Activated CD8-positive, alpha-beta memory T cell treated with anti-CD3 and anti-CD28 coated beads, Interleukin-2, amount 50 U/mL, for 4 hours (primary cell): ENCODE data around the gene KMT5B.
"Not testable (repeated sequence)": the region's sequence is repeated elsewhere in the genome, so short reads cannot be mapped to it uniquely, and the experiment has no call there.

ENCODE experiments used
- DNase-seq: peaks from one replicate; pipeline ENCODE4 v3.0.0-alpha.2; 2020

KMT5B gene

GRCh38 chr11:68213135-68213515 is at the start of gene KMT5B:
Gene KMT5B (minus strand): TSS chr11:68213296. CDS start chr11:68190076, 23,220 bp downstream.
- DNase-seq = peak; percentile 60

- no peak for DNase-seq
These were observed 49.4 kb upstream of the KMT5B start for GRCh38 chr11:68262544-68262827.

DNA sequence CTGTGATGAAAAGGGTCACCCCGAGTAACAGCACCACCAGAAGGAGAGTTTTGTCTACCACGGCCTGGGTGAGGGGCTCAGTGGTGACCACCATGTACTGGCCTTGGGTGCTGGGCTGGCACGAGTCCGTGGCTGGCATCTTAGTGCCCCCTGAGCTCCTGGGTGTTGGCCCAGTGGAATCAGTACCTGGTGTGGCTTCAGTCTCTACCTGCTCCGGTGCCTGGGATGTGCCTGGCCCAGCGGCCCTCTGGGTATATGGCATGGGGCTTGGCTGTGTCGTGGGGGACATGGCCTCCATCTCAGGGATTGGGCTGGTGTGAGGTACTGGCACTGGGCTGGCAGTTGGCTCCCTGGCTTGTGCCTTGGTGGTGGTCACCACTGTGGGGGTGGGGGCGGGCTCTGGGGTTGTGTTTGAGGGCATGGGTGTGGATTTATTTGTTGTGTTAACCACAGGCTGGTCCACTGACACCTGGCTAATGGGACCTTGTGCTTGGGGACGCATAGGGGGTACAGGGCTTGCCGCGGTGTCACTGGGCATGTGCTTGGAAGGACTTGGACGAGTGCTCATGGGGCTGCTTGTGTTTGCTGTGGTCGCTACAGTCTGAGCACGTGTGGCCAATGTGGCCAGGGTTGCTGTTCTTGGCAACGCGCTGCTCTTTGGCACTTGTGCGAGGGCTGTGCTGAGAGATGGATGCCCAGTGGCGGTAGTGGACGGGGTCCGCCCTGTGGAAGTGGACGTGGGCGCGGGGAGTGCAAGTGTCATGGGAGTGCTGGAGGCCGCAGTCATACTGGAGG is 48.9 kb upstream of the KMT5B start:
- DNase-seq = no peak

- no peak for DNase-seq
These were observed 47.9 kb upstream of the KMT5B start for GRCh38 chr11:68261006-68261405.

DNA sequence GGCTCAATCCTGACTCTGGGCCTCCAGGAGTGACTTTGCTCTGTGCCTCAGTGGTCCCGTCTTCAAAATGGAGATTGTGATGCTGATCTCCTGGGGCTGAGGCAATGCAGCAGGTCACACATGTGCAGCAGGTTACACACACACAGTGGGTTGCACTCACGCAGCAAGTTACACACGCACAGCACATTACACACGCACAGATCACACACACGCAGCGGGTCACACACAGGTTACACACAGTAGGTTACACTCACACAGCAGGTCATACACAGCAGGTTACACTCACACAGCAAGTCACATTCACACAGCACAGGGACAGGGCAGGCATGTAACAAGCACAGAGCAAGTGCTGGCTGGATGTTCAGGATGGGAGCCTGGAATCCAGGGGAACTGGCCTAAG is 47.4 kb upstream of the KMT5B start:
- DNase-seq = no peak

DNA sequence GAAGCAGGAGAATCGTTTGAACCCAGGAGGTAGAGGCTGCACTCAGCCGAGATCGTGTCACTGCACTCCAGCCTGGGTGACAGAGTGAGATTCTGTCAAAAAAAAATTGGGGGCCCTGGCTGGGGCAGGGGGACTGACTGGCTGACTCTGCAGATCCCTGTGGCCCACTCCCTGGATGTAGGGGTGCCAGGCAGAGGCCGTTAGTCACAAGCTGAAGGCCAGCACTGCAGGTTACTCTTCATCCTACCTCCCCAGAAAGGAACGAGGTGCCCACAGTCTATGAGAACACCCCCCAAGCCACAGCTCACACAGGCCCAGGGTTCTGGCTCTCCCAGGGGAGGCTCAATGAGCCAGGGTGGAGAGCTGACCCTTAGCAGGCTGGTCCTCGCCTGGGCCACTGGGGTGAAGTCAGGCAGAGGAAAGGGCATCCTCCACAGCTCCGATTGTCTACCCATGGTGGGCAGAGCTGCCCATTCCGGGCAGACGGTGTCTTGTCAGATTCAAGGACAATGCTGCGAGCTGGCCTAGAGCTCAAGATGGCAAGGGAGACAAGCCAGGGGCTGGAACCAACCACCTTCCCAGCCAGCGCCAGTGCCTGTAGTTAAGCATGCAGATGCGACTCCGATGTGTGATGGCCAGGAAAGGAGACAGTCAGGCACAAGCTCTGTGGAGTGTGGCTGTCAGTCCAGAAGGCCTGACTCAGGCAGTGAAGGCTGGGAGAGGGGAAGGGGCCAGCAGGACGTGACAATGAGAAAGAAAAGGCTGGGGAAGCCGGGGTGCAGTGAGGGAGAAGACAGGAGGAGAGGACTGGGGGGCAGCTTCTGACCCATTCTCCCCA is 46.2 kb upstream of the KMT5B start:
- no peak for DNase-seq

DNA sequence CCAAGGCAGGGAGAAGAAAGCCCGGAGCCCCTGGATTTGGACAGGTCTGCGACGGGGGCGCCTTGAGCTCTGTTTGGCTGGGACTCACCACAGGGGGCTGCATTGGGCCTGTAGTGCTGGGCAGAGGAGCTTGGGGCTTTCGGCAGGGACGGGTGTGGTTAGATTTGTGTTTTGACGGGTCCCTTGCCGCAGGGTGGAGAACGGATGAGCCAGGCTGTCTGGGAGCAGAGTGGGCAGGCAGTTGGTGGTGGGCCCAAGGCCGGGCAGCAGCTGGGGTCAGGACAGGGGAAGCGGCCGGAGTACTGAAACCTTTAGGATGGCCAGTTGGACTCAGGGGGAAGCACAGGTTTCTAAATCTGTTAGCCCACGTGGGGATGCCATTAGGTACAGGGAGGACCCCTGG is 45.3 kb upstream of the KMT5B start:
- no peak for DNase-seq

DNA sequence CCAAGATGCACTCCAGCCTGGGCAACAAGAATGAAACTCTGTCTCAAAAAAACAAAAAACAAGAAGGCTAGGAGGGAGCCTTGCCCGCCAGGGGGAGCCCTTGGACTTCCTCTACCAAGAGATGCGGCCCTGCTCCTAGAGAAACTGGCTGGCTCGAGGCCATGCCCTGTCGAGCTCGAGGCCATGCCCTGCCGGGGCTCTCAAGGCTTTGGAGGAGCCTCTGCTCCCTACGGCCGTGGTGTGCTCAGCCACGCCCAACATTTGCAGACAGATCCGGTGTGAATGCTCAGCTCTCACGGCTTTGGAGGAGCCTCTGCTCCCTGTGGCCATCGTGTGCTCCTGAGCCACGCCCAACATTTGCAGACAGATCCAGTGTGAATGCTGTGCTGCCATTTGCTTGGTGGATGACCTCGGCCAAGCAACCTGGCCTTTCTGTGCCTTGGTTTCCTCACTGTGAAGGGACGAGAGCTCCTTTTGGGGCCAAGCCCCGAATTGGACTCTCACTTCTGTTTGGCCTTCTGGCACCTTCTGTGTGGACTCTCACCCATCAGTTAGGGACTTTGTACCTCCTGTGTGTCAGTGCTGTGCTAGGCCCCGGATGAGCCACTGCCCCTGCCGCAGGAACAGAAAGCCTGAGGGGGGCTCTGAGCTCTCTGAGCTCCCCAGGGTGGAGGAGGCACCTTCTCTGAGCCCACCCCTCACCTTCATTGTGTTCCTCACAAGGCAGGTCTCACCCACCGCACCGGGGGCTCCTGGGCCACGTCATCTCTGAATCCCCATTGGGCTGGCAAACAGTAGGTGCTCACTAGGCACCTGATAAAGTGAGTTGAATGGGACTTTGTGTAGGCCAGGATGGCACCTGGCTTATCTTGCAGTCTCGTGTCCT is 44.6 kb upstream of the KMT5B start:
- peak; percentile 96 for DNase-seq

- no peak for DNase-seq
These were observed 43.2 kb upstream of the KMT5B start for GRCh38 chr11:68256331-68256741.

- DNase-seq = no peak
These were observed 42.4 kb upstream of the KMT5B start for GRCh38 chr11:68255526-68255925.

DNA sequence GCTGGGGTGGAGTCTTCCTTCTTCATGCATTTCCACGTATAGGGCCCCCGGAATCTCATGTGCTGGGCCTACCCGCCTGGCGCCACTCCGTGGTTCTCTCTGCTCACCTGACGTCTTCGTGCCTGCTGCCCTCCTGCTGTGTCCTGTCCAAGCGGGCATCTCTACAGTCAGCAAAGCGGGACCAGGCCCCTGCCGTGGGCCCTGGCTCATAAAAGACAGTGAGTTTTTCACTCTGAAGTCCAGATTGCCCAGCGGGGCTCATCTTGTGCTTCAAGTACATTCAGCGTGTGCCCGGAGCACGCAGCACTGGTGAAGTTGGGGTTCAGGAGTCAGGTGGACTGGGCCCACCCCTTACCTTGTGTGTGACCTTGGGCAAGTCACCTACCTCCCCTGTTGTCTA is 41.3 kb upstream of the KMT5B start:
- DNase-seq = no peak

- DNase-seq = no peak
These were observed 38.7 kb upstream of the KMT5B start for GRCh38 chr11:68251765-68252164.

- DNase-seq = not testable (repeated sequence)
These were observed 31.8 kb upstream of the KMT5B start for GRCh38 chr11:68244912-68245311.

DNA sequence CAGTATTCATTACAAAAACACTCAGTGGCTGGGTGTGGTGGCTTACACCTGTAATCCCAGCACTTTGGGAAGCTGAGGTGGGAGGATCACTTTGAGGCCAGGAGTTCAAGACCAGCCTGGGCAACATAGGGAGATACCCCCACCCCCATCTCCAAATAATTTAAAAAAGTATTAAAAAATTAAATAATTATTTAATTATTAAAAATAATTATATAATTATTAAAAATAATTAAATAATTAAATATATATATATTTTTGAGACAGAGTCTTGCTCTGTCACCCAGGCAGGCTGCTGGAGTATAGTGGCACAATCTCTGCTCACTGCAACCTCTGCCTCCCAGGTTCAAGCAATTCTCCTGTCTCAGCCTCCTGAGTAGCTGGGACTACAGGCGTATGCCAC is 30.8 kb upstream of the KMT5B start:
- not testable (repeated sequence) for DNase-seq

DNA sequence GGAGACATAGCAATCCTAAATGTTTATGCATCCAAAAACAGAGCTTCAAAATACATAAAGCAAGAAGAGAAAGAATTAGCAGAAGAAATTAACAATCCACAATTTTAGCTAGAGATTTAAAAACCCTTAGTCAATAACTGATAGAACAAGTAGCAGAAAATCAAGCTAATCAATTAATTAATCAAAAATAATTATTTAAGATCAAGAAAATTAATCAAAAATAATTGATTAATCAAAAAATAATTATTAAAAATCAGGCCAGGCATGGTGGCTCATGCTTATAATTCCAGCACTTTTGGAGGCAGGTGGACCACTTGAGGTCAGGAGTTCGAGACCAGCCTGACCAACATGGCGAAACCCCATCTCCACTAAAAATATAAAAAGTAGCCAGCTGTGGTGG is 29.5 kb upstream of the KMT5B start:
- DNase-seq = no peak

DNA sequence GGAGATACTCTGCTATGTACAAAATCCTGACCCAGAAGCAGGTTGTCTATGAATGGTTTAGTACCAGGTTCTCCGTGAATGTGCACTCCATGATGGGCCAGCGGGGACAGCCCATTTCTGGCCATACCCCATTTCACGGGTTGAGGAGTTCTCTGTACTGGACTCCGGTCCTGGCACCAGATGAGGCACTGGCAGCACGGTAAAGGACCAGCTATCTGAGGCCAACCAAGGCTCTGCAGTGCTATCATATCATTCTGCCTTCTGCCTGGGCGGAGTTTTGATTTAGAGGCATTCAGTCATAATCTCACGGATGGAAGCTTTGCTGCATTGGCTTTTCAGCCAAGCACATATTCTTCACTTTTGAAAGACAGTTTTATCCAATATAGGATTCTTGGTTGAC is 18.5 kb upstream of the KMT5B start:
- no peak for DNase-seq

- no peak for DNase-seq
These were observed 16.5 kb upstream of the KMT5B start for GRCh38 chr11:68229601-68230000.

GRCh38 chr11:68226421-68226820 is 13.3 kb upstream of the KMT5B start:
- no peak for DNase-seq

- DNase-seq = no peak
These were observed 11.5 kb upstream of the KMT5B start for GRCh38 chr11:68224606-68225005.

DNA sequence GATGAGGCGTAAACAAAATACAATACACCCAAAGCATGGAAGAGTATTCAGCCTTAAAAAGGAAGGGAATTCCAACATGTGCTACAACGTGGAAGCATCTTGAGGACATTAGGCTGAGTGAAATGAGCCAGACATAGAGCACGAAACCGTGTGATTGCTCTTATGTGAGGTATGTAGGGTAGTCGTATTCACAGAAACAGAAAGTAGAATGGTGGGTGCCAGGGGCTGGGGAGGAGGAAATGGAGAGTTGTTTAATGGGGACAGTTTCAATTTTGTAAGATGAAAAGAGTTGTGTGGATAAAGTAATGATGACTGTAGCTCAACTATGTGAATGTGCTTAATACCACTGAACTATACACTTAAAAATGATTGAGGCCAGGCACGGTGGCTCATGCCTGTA is 10.2 kb upstream of the KMT5B start:
- DNase-seq = no peak

- no peak for DNase-seq
These were observed 8.3 kb upstream of the KMT5B start for GRCh38 chr11:68221406-68221805.

GRCh38 chr11:68216171-68216938 is 3.3 kb upstream of the KMT5B start:
- no peak for DNase-seq
